ENCODE data around the gene PCDHB6.
"Not testable (repeated sequence)": the region's sequence is repeated elsewhere in the genome, so short reads cannot be mapped to it uniquely, and the experiment has no call there.

Gene PCDHB6

DNA sequence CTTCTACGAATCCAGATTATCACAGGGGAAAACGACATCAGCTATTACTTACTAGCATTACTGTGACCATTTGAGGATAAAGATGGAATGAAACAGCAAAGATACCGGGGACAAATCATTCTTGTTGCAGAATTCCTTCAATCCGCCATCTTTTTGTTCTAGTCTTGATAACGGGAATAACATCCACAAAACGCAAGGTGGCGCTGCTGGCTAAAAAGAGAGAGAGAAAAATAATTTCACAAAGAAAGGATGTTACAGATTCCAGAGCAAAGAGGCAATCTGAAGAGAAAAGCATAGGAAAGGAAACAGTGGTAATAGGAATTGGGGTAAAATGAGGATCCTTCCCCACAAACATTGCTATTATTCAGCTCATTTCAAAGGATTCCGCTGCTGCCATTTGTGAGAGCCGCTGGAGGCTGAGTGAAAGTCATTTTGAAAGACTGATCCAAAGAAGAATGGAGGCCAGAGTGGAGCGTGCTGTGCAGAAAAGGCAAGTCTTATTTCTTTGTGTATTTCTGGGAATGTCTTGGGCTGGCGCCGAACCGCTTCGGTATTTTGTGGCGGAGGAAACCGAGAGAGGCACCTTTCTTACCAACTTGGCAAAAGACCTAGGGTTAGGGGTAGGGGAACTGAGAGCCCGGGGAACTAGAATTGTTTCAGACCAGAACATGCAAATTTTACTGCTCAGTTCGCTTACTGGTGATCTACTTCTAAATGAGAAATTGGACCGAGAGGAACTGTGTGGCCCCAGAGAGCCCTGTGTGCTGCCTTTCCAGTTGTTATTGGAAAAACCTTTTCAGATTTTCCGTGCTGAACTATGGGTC lies 22.7 kb downstream of the PCDHB6 start, which contains the start of gene PCDHB7:
PCDHB7 (plus strand) TSS at position 264 of the 824 bp plus-strand sequence; CDS start at position 456, 192 bp downstream.
- no peak for TF ChIP-seq GATA2 (IDR thresholded peaks at IDR 0.05; ENCODE audit: low read depth, low read length)
- no peak for TF ChIP-seq GATA3 (IDR thresholded peaks at IDR 0.05; ENCODE audit: low read depth, low read length)

DNA sequence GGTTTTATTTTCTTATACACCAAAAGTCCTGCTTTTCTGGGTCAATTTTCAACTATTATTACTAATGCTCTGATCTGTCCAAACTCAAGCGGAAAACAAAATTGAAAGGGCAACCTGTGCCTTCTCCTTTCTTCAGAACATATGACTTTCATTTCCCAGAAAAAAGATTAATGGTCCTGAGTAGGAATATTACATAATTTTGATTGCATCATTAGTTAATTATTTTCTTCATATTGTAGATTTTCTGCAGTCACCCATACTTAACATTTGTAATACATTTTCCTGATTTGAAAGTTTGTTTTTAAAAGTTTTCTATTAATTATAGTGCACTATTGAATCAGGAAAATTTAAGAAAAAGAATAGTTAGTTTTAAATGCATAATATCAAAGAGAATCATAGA lies 26.1 kb downstream of the PCDHB6 start:
- TF ChIP-seq GATA3 (IDR thresholded peaks at IDR 0.05; ENCODE audit: low read depth, low read length): no peak
- TF ChIP-seq GATA2 (IDR thresholded peaks at IDR 0.05; ENCODE audit: low read depth, low read length): no peak

DNA sequence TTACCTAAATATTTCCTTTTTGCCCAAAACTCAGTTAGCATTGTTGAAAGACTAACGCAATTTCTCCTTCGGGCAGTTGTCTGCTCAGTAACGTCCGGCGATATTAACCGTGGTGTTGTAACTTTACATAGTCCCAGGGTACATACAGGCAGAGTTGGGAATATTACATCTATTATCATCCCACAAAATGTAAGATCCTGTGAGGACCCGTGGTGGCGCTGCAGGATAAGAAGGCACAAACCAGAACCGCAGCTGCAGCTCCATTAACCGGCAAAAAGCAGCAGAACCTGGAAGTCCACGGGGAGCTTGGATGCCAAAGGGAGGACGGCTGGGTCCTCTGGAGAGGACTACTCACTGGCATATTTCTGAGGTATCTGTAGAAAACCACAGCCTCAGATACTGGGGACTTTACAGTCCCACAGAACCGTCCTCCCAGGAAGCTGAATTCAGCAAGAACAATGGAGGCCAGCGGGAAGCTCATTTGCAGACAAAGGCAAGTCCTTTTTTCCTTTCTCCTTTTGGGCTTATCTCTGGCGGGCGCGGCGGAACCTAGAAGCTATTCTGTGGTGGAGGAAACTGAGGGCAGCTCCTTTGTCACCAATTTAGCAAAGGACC lies 27.8 kb downstream of the PCDHB6 start, which contains the start of gene PCDHB8:
PCDHB8 (plus strand) TSS at position 214 of the 615 bp plus-strand sequence; CDS start at position 459, 245 bp downstream.
- TF ChIP-seq GATA3, GATA2 (IDR thresholded peaks at IDR 0.05; ENCODE audit: low read depth, low read length): not testable (repeated sequence)

DNA sequence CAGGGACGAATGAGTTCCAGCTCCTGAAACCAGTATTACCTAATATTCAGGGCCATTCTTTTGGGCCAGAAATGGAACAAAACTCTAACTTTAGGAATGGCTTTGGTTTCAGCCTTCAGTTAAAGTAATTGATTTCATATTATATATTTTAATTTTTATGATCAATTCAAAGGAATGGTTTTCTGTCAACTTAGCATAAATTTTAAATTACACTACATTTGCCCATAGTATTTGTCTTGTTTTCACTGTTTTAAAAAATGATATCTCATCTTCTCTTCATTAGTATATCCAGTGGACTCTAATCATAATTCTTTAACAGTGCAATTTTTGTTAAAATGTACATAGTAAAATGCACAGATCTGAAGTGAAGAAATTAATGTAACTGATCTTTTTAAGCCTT lies 30.5 kb downstream of the PCDHB6 start:
- TF ChIP-seq GATA2 (IDR thresholded peaks at IDR 0.05; ENCODE audit: low read depth, low read length): no peak
- TF ChIP-seq GATA3 (IDR thresholded peaks at IDR 0.05; ENCODE audit: low read depth, low read length): no peak

DNA sequence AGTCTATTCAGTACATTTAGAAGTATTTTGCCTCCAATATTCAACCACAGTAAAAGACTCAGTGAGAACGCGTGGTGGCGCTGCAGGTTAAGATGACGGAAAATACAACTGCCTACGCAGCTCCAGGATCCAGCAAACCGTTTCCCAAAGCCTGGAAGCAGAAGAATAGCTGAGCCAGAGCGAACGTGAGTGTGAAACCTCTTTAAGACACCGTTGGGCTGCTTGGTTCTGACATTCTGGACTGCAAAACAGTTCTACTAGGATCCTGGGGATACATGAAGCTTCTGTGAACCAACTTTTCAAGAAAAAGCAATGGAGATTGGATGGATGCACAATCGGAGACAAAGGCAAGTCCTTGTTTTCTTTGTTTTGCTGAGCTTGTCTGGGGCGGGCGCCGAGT lies 32.4 kb downstream of the PCDHB6 start, which contains the start of gene PCDHB16:
PCDHB16 (plus strand) TSS at position 140 of the 400 bp plus-strand sequence; CDS start at position 313, 173 bp downstream.
- no peak for TF ChIP-seq GATA2 (IDR thresholded peaks at IDR 0.05; ENCODE audit: low read depth, low read length)
- TF ChIP-seq GATA3 (IDR thresholded peaks at IDR 0.05; ENCODE audit: low read depth, low read length): no peak

DNA sequence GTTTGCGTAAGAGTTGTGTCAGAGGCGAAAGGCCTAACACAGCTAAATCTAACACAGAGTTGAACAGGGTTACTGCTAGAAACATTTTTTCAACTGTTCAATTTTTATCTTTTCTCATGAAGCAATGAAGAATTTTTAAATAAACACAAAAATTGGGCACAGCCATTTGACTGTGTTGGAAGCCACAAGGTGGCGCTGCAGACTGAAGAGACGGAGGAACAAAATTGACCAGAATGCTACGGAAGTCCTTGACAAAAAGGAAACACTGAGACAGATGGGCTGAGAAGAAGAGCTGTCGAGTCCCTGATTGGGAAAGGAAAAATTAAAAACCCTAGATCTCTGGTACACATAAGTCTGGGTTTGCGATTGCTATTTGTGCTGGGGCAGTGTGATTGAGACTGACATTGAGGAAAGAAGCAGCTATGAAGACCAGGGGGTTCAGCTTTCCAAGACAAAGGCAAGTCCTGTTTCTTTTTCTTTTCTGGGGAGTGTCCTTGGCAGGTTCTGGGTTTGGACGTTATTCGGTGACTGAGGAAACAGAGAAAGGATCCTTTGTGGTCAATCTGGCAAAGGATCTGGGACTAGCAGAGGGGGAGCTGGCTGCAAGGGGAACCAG lies 37.1 kb downstream of the PCDHB6 start, which contains the start of gene PCDHB9:
PCDHB9 (plus strand) TSS at position 265 of the 616 bp plus-strand sequence; CDS start at position 423, 158 bp downstream.
- TF ChIP-seq GATA2 (IDR thresholded peaks at IDR 0.05; ENCODE audit: low read depth, low read length) (no peak), GATA3 (IDR thresholded peaks at IDR 0.05; ENCODE audit: low read depth, low read length) (no peak)

DNA sequence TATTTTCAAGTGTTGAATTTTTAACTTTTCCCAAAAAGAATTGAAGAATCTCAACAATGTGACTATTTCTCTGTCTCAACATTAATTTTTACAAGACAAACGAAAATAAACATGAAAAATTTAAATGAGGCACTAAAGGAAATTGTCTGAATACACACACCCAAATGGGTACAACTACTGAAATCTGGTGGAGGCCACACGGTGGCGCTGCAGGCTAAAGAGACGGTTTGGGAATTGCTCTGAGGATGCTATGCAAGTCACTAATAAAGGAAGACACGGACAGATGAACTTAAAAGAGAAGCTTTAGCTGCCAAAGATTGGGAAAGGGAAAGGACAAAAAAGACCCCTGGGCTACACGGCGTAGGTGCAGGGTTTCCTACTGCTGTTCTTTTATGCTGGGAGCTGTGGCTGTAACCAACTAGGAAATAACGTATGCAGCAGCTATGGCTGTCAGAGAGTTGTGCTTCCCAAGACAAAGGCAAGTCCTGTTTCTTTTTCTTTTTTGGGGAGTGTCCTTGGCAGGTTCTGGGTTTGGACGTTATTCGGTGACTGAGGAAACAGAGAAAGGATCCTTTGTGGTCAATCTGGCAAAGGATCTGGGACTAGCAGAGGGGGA lies 42.4 kb downstream of the PCDHB6 start, which contains the start of gene PCDHB10:
PCDHB10 (plus strand) TSS at position 244 of the 616 bp plus-strand sequence; CDS start at position 444, 200 bp downstream.
- TF ChIP-seq GATA3 (IDR thresholded peaks at IDR 0.05; ENCODE audit: low read depth, low read length): no peak
- no peak for TF ChIP-seq GATA2 (IDR thresholded peaks at IDR 0.05; ENCODE audit: low read depth, low read length)

DNA sequence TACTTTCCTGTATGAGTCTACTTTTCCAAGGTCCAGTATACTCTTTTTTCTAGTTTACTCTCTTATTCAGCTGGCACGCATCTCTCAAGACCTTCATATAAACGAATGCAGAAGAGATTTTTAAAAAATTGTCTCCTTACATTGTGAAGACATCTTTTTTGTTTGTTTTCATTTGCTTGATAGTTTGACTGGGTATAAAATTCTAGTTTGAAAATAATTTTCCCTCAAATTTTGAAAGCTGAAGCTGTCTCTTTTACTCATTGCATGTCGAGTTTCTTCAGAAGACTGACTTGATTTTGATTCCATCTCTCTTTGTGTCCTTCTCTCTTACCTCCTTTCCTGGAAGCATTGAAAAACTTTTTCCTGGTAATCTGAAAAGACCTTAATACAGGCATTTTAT lies 46.5 kb downstream of the PCDHB6 start:
- TF ChIP-seq GATA2 (IDR thresholded peaks at IDR 0.05; ENCODE audit: low read depth, low read length) (no peak), GATA3 (IDR thresholded peaks at IDR 0.05; ENCODE audit: low read depth, low read length) (no peak)

DNA sequence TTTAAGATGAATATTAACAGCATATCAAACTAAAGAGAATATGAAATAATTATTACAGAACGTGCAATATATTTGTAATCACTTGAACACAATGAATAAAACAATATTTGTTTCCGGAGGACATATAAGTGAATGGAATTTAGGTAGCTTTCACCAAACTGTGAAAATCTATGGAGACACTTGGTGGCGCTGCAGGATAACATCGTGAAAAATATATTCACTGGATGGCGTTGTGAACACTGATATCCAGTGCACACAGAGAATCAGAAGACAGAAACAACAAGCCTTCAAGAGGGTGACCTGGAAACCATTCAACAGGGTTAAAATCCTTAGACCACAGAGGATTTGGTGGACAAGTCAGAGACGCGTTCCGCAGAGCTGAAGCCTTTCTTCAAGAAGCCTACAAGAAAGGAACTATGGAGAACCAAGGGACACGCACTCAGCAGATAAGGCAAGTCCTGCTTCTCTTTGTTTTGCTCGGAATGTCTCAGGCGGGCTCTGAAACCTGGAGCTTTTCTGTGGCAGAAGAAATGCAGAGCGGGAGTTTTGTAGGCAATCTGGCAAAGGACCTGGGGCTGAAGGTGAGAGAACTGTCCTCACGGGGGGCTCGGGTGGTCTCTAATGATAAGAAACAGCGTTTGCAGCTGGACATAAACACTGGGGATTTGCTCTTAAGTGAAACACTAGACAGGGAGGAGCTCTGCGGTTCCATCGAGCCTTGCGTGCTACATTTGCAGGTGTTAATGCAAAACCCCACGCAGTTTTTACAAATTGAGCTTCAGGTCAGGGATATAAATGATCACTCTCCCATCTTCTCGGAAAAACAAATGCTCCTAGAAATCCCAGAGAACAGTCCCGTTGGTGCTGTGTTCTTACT lies 49.7 kb downstream of the PCDHB6 start, which contains the start of gene PCDHB11:
PCDHB11 (plus strand) TSS at position 269 of the 877 bp plus-strand sequence; CDS start at position 417, 148 bp downstream.
- TF ChIP-seq GATA2 (IDR thresholded peaks at IDR 0.05; ENCODE audit: low read depth, low read length): no peak
